GM18519 (cell line): ENCODE measurements around the gene TMEM39A.

Experiments used
- ATAC-seq: cut with Tn5 transposase; IDR thresholded peaks from one replicate; pipeline ENCODE4 v1.9.1; 2021; ENCODE audit warnings: mild to moderate bottlenecking, moderate library complexity; ENCODE audit not compliant: unreplicated experiment, low FRiP score

Gene TMEM39A

GRCh38 chr3:119456469-119456868 is 6.9 kb downstream of the TMEM39A start:
- no peak for ATAC-seq

- ATAC-seq, result no peak
These were observed 9.6 kb downstream of the TMEM39A start for GRCh38 chr3:119453822-119454221.

GRCh38 chr3:119444590-119444989 is 18.8 kb downstream of the TMEM39A start:
- ATAC-seq, result no peak

- ATAC-seq, result no peak
These were observed 20.2 kb downstream of the TMEM39A start for GRCh38 chr3:119443179-119443578.

- no peak for ATAC-seq
These were observed 25.6 kb downstream of the TMEM39A start for GRCh38 chr3:119437691-119438258.

GRCh38 chr3:119436977-119437376 is 26.4 kb downstream of the TMEM39A start:
- ATAC-seq, result no peak

GRCh38 chr3:119434703-119435102 is 28.7 kb downstream of the TMEM39A start:
- ATAC-seq, result no peak

- ATAC-seq, result no peak
These were observed 29.6 kb downstream of the TMEM39A start for GRCh38 chr3:119433613-119434325.

GRCh38 chr3:119428538-119428937 is 34.9 kb downstream of the TMEM39A start:
- ATAC-seq, result no peak

- no peak for ATAC-seq
These were observed 35.7 kb downstream of the TMEM39A start for GRCh38 chr3:119427669-119428068.

GRCh38 chr3:119420196-119420595 is 43.2 kb downstream of the TMEM39A start:
- no peak for ATAC-seq

- ATAC-seq, result no peak
These were observed 44.8 kb downstream of the TMEM39A start for GRCh38 chr3:119418641-119419040.

- ATAC-seq, result no peak
These were observed 45.5 kb downstream of the TMEM39A start for GRCh38 chr3:119417771-119418512.

GRCh38 chr3:119416873-119417272 is 46.5 kb downstream of the TMEM39A start:
- ATAC-seq, result no peak

- no peak for ATAC-seq
These were observed 49.7 kb downstream of the TMEM39A start for GRCh38 chr3:119413603-119414280.

- no peak for ATAC-seq
These were observed 53.6 kb downstream of the TMEM39A start for GRCh38 chr3:119409844-119410243.

- ATAC-seq, result peak; percentile 60
These were observed 55.0 kb downstream of the TMEM39A start for GRCh38 chr3:119408243-119408950.

GRCh38 chr3:119405315-119405714 is 58.1 kb downstream of the TMEM39A start:
- no peak for ATAC-seq

GRCh38 chr3:119403201-119403600 is 60.2 kb downstream of the TMEM39A start:
- ATAC-seq, result no peak

GRCh38 chr3:119402791-119403190 is 60.6 kb downstream of the TMEM39A start:
- ATAC-seq, result no peak
